ENCODE measurements around the gene RNASE8. TPM values are rescaled to one million over a fixed set of nuclear protein-coding genes. Genes with fewer than 3 reads are reported as not detected.

Gene RNASE8
- total RNA-seq, 1 experiment from 2014 or later, result not detected

GRCh38 chr14:21093769-21094681 lies 36.4 kb downstream of the RNASE8 start:
- Histone ChIP-seq H3K9me3 (replicated peaks) (no peaks in the 10 kb centered on the region), H3K4me3 (no peak overlapping the region), H3K27me3 (no peaks in the 10 kb centered on the region), H3K4me1 (peaks cover 9% of the 10 kb centered on the region), H3K27ac (no peak overlapping the region), H3K36me3 (peaks cover 7% of the 10 kb centered on the region; the same call in 1 of the 2 replicates)
- DNase-seq, result peak in 1 of 2 experiments; percentile 52

GRCh38 chr14:21095430-21096205 lies 38.0 kb downstream of the RNASE8 start:
- DNase-seq, result no peak
- Histone ChIP-seq H3K4me1 (peaks cover 16% of the 10 kb centered on the region), H3K36me3 (no peaks in the 10 kb centered on the region), H3K27ac (no peak overlapping the region), H3K9me3 (replicated peaks) (no peaks in the 10 kb centered on the region), H3K27me3 (no peaks in the 10 kb centered on the region), H3K4me3 (no peak overlapping the region)

GRCh38 chr14:21096438-21096837 lies 38.8 kb downstream of the RNASE8 start:
- peaks cover 16% of the 10 kb centered on the region for H3K4me1 ChIP-seq
- no peaks in the 10 kb centered on the region for H3K36me3 ChIP-seq
- no peak overlapping the region for H3K27ac ChIP-seq
- no peak overlapping the region for H3K4me3 ChIP-seq
- no peak for DNase-seq
- no peaks in the 10 kb centered on the region for H3K9me3 ChIP-seq (replicated peaks)
- H3K27me3 ChIP-seq, result no peaks in the 10 kb centered on the region

- H3K9me3 ChIP-seq (replicated peaks), result no peaks in the 10 kb centered on the region
- no peak overlapping the region for H3K27ac ChIP-seq
- DNase-seq, result no peak
- no peak overlapping the region for H3K4me3 ChIP-seq
- H3K36me3 ChIP-seq, result no peaks in the 10 kb centered on the region
- H3K27me3 ChIP-seq, result no peaks in the 10 kb centered on the region
- peaks cover 16% of the 10 kb centered on the region for H3K4me1 ChIP-seq
These were observed 39.5 kb downstream of the RNASE8 start for GRCh38 chr14:21096978-21097635.

- Histone ChIP-seq H3K4me3 (no peak overlapping the region), H3K4me1 (peaks cover 17% of the 10 kb centered on the region), H3K27me3 (no peaks in the 10 kb centered on the region), H3K9me3 (replicated peaks) (no peaks in the 10 kb centered on the region), H3K27ac (no peak overlapping the region), H3K36me3 (no peaks in the 10 kb centered on the region)
- no peak for DNase-seq
These were observed 40.0 kb downstream of the RNASE8 start for GRCh38 chr14:21097636-21098075.

GRCh38 chr14:21098076-21098891 lies 40.7 kb downstream of the RNASE8 start, which contains the start of gene ZNF219:
Gene ZNF219, minus strand, starts transcription at chr14:21098655. Its CDS starts 5,064 bp downstream, at chr14:21093591.
- H3K4me1 ChIP-seq, result peaks cover 20% of the 10 kb centered on the region
- no peaks in the 10 kb centered on the region for H3K36me3 ChIP-seq
- H3K27ac ChIP-seq, result no peak within 1 kb of the TSS
- H3K4me3 ChIP-seq, result peak within 1 kb of the TSS; percentile 57
- H3K9me3 ChIP-seq (replicated peaks), result no peaks in the 10 kb centered on the region
- DNase-seq, result peak; percentile 53 to 59
- no peaks in the 10 kb centered on the region for H3K27me3 ChIP-seq

- no peaks in the 10 kb centered on the region for H3K36me3 ChIP-seq
- H3K9me3 ChIP-seq (replicated peaks), result no peaks in the 10 kb centered on the region
- H3K27me3 ChIP-seq, result no peaks in the 10 kb centered on the region
- H3K4me3 ChIP-seq, result peak overlapping the region; percentile 57
- H3K27ac ChIP-seq, result no peak overlapping the region
- DNase-seq, result no peak
- peaks cover 14% of the 10 kb centered on the region for H3K4me1 ChIP-seq
These were observed 41.4 kb downstream of the RNASE8 start for GRCh38 chr14:21098892-21099595.

- no peak for DNase-seq
- Histone ChIP-seq H3K27ac (no peak overlapping the region), H3K4me3 (no peak overlapping the region)
These were observed 42.0 kb downstream of the RNASE8 start for GRCh38 chr14:21099596-21099985.

GRCh38 chr14:21100931-21101330 lies 43.3 kb downstream of the RNASE8 start, which contains the start of gene TMEM253:
Gene TMEM253, plus strand, starts transcription at chr14:21101066. Its CDS starts 278 bp downstream, at chr14:21101344.
- Histone ChIP-seq H3K4me3 (no peak within 1 kb of the TSS), H3K9me3 (replicated peaks) (no peaks in the 10 kb centered on the region), H3K4me1 (peaks cover 14% of the 10 kb centered on the region), H3K27me3 (no peaks in the 10 kb centered on the region), H3K27ac (no peak within 1 kb of the TSS), H3K36me3 (no peaks in the 10 kb centered on the region)
- DNase-seq, result no peak

More at GRCh38 chr14:21099596-21099985, 42.0 kb downstream of the RNASE8 start:
- Histone ChIP-seq H3K4me1 (peaks cover 14% of the 10 kb centered on the region), H3K9me3 (replicated peaks) (no peaks in the 10 kb centered on the region), H3K36me3 (no peaks in the 10 kb centered on the region), H3K27me3 (no peaks in the 10 kb centered on the region)

GRCh38 chr14:21101802-21102413 lies 44.3 kb downstream of the RNASE8 start:
- DNase-seq, result no peak
- Histone ChIP-seq H3K27me3 (no peaks in the 10 kb centered on the region), H3K4me1 (peaks cover 18% of the 10 kb centered on the region), H3K4me3 (no peak overlapping the region), H3K36me3 (no peaks in the 10 kb centered on the region), H3K27ac (no peak overlapping the region), H3K9me3 (replicated peaks) (no peaks in the 10 kb centered on the region)

- DNase-seq, result no peak
- Histone ChIP-seq H3K9me3 (replicated peaks) (no peaks in the 10 kb centered on the region), H3K27me3 (no peaks in the 10 kb centered on the region), H3K36me3 (no peaks in the 10 kb centered on the region), H3K27ac (peak overlapping the region; percentile 99; the same call in 1 of the 2 replicates), H3K4me1 (peaks cover 18% of the 10 kb centered on the region), H3K4me3 (peak overlapping the region; percentile 63)
These were observed 45.1 kb downstream of the RNASE8 start for GRCh38 chr14:21102521-21103410.

GRCh38 chr14:21103411-21103709 lies 45.7 kb downstream of the RNASE8 start:
- H3K4me3 ChIP-seq, result peak overlapping the region; percentile 63
- H3K4me1 ChIP-seq, result peaks cover 18% of the 10 kb centered on the region
- H3K27me3 ChIP-seq, result no peaks in the 10 kb centered on the region
- H3K27ac ChIP-seq, result peak overlapping the region; percentile 99
- H3K36me3 ChIP-seq, result no peaks in the 10 kb centered on the region
- no peaks in the 10 kb centered on the region for H3K9me3 ChIP-seq (replicated peaks)
- no peak for DNase-seq

All from SJCRH30 (cell line).